AG04449 (cell line): Measurements from ENCODE around the gene KRTAP10-9.
"Not testable (repeated sequence)": the region's sequence is repeated elsewhere in the genome, so short reads cannot be mapped to it uniquely, and the experiment has no call there.

Experiments
- CTCF ChIA-PET: fragments of 350-600 bp; formaldehyde crosslinking; extraction: SDS; loops from one replicate; lab custom pipeline; 2021; ENCODE audit warnings: antibody characterized with exemption; lab: Yijun Ruan, JAX
- POLR2A ChIA-PET: fragments of 400-600, 350-600 bp; formaldehyde crosslinking; extraction: SDS; loops from one replicate; lab custom pipeline; 2020; ENCODE audit warnings: antibody characterized with exemption, inconsistent platforms; lab: Yijun Ruan, JAX
- DNase-seq: peaks from one replicate; pipeline ENCODE4 v3.0.0-alpha.2; 2010; ENCODE audit warnings: low read depth, low spot score
- H3K4me3 ChIP-seq: 2 replicates; pipeline ENCODE4 v1.5.1; 2011; ENCODE audit warnings: low read depth, mild to moderate bottlenecking, control low read depth, low read length
- TF ChIP-seq, protein P1 (sequence below): IDR thresholded peaks from one replicate; pipeline ENCODE4 v1.5.1; 2011; ENCODE audit warnings: mild to moderate bottlenecking, moderate library complexity, low read length, control low read depth, inconsistent platforms; ENCODE audit not compliant: insufficient read depth; ENCODE audit errors: missing control alignments

Gene KRTAP10-9

GRCh38 chr21:44594406-44594916 lies 32.4 kb upstream of the KRTAP10-9 start:
- H3K4me3 ChIP-seq: no peak overlapping the region
- TF ChIP-seq, protein P1, sequence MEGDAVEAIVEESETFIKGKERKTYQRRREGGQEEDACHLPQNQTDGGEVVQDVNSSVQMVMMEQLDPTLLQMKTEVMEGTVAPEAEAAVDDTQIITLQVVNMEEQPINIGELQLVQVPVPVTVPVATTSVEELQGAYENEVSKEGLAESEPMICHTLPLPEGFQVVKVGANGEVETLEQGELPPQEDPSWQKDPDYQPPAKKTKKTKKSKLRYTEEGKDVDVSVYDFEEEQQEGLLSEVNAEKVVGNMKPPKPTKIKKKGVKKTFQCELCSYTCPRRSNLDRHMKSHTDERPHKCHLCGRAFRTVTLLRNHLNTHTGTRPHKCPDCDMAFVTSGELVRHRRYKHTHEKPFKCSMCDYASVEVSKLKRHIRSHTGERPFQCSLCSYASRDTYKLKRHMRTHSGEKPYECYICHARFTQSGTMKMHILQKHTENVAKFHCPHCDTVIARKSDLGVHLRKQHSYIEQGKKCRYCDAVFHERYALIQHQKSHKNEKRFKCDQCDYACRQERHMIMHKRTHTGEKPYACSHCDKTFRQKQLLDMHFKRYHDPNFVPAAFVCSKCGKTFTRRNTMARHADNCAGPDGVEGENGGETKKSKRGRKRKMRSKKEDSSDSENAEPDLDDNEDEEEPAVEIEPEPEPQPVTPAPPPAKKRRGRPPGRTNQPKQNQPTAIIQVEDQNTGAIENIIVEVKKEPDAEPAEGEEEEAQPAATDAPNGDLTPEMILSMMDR: no peak
- CTCF ChIA-PET: no interaction called here
- POLR2A ChIA-PET: no interaction called here
- DNase-seq: no peak

- DNase-seq: no peak
- CTCF ChIA-PET: no interaction called here
- TF ChIP-seq, protein P1: no peak
- no peak overlapping the region for H3K4me3 ChIP-seq
- POLR2A ChIA-PET: no interaction called here
Observed at GRCh38 chr21:44595524-44595923, 31.4 kb upstream of the KRTAP10-9 start.

DNA sequence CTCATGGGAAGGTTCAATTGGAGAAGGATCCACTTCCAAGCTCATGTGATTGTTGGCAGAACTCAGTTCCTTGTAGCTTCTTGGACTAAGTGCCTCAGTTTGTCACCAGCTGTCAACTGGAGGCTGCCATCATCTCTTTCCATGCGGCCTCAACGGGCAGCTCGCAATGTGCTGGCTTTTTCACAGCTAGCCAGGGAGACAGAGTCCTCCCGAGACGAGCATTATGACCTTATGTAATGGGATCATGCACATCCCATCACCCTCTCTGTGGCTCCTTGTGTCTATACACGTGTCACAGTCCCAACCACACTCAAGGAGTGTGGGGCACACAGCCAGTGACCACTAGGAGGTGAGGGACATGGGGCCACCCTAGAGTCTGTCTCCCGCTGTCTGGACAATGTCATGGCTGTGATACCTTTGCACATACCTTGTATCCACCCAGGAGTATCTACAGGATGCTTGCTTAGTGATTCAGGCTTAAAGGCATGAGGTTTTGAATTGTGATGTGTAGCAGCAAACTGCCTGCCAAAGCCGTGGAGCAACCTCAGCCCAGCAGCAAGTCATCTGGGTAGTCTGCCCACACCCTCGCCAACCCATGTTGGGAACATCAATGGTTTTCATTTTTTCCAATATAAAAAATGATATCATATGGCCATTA lies 30.7 kb upstream of the KRTAP10-9 start:
- TF ChIP-seq, protein P1: no peak
- DNase-seq: no peak
- H3K4me3 ChIP-seq: no peak overlapping the region
- POLR2A ChIA-PET: no interaction called here
- CTCF ChIA-PET: no interaction called here

DNA sequence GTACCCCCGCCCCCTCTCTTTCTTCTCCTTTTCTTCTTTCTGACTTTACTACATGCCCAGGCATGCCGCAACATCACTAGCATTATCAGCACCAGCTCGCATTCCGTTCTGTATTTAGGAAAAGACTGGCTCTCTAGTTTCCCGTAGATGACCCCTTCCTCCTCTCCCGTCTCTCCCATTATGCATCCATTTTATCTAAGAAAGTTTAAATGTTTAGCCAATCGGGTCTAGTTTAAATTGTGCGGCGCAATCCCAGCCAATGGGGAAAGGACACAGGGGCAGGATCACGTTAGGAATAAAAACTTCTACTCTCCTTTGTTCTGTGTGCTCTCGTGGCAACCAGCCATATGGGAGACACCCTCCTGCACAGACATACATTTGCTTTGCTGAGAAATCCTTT lies 28.8 kb upstream of the KRTAP10-9 start:
- no peak overlapping the region for H3K4me3 ChIP-seq
- no peak for DNase-seq
- ChIA-PET CTCF (no interaction called here), POLR2A (no interaction called here)
- TF ChIP-seq, protein P1: no peak

DNA sequence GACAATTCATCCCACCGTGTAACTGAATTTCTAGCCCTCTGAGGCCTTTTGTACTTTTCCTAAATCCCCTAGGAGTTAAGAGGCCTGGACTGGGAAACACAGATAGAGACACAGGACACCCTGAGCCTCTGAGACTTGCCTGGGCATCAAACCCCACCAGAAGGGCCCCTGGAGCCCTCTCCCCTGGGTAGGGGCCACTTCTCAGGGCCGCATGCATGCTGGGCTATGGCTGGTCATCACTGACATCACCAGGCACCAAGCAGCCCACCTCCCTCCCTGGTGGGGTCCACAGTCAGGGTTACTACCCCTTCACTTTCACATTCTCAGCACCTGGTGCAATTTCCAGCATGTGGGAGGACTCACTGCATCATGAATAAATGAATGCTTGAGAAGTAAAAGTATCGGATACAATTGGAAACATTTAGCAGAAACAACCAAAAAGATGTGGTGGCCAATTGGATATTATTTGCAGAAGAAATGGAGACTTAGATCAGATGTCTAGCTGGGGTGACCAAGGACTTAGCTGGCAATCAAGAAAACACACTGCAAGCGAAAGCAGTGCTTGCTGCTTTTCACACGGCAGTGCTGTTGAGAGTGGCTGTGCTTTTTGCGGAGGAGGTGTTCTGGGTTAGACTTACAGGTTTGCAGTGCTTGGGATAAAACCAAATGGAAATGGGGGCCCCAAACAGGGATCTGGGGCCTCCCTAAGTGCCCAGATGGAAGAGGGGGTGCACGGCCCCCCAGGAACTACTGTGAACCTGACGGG lies 27.4 kb upstream of the KRTAP10-9 start:
- ChIA-PET CTCF (no interaction called here), POLR2A (no interaction called here)
- H3K4me3 ChIP-seq: no peak overlapping the region
- no peak for DNase-seq
- TF ChIP-seq, protein P1: no peak

- POLR2A ChIA-PET, H3K4me3 ChIP-seq, DNase-seq, CTCF ChIA-PET: not testable (repeated sequence)
Observed at GRCh38 chr21:44600118-44600978, 26.5 kb upstream of the KRTAP10-9 start, which contains the start of gene KRTAP10-7. Gene KRTAP10-7 (plus strand): TSS chr21:44600597. CDS start chr21:44600622, 25 bp downstream.

DNA sequence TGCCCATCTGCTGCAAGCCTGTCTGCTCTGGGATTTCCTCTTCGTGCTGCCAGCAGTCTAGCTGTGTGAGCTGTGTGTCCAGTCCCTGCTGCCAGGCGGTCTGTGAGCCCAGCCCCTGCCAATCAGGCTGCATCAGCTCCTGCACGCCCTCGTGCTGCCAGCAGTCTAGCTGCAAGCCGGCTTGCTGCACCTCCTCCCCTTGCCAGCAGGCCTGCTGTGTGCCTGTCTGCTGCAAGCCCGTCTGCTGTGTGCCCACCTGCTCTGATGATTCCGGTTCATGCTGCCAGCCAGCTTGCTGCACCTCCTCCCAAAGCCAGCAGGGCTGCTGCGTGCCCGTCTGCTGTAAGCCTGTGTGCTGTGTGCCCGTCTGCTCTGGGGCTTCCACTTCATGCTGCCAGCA lies 25.8 kb upstream of the KRTAP10-9 start:
- H3K4me3 ChIP-seq, POLR2A ChIA-PET, DNase-seq, CTCF ChIA-PET: not testable (repeated sequence)
